Keratinocyte (primary cell): Measurements from ENCODE around the gene FOXK2.

ENCODE experiments used
- EZH2 ChIP-seq: IDR thresholded peaks from one replicate; pipeline ENCODE4 v1.6.1; 2012; ENCODE audit warnings: inconsistent platforms, mild to moderate bottlenecking, low read length, moderate library complexity
- TF ChIP-seq, protein P1 (sequence below), 3 experiments: IDR thresholded peaks in 1 of 3; conservative IDR thresholded peaks in 1 of 3; optimal IDR thresholded peaks in 1 of 3; 2 replicates in 2 of 3; 3 replicates in 1 of 3; pipeline versions ENCODE3 to v1.5.1; 2011; ENCODE audit warnings: low read length in 3 of 3, mild to moderate bottlenecking in 3 of 3, moderate library complexity in 2 of 3, control low read depth in 1 of 3, inconsistent platforms in 1 of 3; ENCODE audit not compliant: insufficient read depth in 2 of 3; ENCODE audit errors: extremely low read depth in 1 of 3

DNA sequence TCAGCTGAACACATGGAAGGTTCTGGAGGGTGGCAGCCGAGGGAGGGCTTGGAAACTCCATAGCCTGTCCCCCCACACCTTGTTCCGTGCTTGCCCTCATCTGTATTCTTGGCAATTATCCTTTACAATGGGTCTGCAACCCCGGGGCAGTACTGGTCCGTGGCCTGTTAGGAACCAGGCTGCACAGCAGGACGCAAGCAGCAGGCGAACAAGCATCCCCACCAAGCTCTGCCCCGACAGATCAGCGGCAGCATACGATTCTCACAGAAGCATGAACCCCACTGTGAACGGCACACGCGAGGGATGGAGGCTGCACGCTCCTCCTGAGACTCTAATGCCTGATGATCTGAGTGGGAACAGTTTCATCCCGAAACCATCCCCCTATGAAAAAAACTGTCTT, 122.5 kb downstream of the FOXK2 start:
- TF ChIP-seq, protein P1, sequence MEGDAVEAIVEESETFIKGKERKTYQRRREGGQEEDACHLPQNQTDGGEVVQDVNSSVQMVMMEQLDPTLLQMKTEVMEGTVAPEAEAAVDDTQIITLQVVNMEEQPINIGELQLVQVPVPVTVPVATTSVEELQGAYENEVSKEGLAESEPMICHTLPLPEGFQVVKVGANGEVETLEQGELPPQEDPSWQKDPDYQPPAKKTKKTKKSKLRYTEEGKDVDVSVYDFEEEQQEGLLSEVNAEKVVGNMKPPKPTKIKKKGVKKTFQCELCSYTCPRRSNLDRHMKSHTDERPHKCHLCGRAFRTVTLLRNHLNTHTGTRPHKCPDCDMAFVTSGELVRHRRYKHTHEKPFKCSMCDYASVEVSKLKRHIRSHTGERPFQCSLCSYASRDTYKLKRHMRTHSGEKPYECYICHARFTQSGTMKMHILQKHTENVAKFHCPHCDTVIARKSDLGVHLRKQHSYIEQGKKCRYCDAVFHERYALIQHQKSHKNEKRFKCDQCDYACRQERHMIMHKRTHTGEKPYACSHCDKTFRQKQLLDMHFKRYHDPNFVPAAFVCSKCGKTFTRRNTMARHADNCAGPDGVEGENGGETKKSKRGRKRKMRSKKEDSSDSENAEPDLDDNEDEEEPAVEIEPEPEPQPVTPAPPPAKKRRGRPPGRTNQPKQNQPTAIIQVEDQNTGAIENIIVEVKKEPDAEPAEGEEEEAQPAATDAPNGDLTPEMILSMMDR (optimal IDR thresholded peaks at IDR 0.05 in 1 of 3, IDR thresholded peaks at IDR 0.05 in 1 of 3, conservative IDR thresholded peaks at IDR 0.05 in 1 of 3; ENCODE audit: extremely low read depth in 1 of 3, insufficient read depth in 2 of 3, low read length in 3 of 3), result no peak
- no peak for TF ChIP-seq EZH2
